SW 1271 (cell line): Measurements from ENCODE around the gene SMIM14.
"Not testable (repeated sequence)": the region's sequence is repeated elsewhere in the genome, so short reads cannot be mapped to it uniquely, and the experiment has no call there.

Source experiments
- DNase-seq, 2 experiments: peaks; one replicate each; lab custom pipeline; 2025; lab: John Stamatoyannopoulos, UW

The SMIM14 gene

DNA sequence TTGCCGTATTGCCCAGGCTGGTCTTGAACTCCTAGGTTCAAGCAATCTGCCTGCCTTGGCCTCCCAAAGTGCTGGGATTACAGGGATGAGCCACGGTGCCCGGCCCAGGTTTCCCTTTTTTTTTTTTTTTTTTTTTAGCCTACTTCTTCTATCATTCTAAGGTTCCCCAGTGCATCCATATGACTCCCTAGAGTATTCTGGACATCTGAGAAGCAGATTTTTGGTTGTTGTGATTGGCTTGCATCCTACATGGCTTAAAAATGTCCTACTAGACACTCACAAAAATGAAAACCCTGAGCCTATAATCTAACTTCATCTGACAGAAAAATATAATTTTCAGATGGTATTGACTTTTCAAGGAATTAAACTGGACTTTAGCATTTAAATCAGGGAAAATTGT lies 41.7 kb downstream of the SMIM14 start:
- DNase-seq = no peak

DNA sequence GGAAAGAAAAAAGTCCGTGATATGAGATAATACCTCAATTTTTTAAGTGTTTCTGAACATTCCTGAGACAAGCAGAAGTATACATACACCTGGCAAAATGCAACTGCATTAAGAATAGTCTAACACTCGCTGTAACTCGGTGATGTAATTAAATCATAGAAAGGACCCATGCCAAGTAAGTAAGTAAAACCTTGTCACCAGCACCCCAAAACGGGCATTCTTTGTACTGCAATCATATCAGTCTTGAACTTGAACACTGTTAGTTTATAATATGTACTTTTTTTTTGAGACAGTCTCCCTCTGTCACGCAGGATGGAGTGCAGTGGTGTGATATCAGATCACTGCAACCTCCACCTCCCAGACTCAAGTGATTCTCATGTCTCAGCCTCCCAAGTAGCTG lies 47.4 kb downstream of the SMIM14 start:
- no peak for DNase-seq

DNA sequence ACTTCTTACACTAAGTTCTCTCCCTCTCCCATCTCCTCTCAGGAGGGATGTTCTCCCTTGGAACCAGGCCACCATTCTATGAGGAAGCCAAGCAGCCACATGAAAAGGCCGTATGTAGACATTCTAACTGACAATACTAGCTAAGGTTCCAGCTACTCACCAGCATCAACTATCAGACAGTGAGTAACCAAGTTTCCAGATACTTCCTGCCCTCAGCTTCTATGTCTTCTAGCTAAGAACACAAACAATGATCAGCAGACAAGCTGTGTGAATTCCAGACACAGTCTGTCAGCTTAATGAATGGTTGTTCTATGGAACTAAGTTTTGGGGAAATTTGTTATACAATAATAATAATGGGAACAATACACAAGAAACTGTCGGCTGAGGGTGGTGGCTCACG lies 50.8 kb downstream of the SMIM14 start:
- no peak for DNase-seq

DNA sequence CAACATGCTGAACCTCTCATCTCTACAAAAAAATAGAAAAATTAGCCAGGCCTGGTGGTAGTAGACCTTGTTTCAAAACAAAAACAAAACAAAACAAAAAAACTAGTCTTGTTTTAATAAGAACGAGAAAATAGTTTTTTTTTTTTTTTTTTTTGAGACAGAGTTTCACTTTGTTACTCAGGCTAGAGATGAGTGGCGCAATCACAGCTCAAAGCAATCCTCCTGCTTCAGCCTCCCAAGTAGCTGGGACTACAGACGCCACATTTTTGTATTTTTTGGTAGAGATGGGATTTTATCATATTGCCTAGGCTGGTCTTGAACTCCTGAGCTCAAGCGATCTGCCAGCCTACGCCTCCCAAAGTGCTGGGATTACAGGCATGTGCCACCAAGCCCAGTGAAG lies 63.7 kb downstream of the SMIM14 start:
- DNase-seq = no peak

DNA sequence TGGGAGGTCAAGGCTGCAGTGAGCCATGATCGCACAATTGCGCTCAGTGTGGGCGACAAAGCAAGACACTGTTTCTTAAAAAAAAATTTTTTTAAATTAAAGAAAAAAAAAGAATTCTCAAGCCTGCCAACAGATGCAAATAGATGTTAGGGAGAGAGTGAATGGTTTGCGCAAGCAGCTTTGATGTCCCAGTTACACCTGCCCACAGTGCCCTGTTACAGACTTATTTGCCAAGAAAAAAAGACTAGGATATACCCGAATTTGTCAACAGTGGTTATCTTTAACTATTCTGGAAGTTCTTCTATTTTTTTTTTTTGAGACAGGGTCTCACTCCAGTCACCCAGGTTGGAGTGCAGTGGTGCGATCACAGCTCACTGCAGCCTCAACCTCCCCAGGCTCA lies 67.2 kb downstream of the SMIM14 start:
- DNase-seq = no peak

DNA sequence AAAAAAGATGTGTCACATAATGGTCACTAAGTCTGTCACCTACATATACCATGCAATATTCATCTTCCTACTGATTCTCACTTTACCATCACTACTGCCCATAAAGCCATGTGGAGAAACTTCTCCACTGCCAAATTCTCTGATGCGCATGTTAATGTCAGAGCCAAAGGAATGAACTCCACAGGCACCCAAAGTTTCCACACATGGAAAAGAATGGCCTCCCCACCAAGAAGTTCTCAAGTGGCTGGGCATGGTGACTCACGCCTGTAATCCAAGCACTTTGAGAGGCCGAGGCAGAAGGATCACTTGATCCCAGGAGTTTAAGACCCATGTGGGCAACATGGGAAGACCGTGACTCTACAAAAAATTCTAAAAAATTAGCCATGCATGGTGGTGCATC lies 67.6 kb downstream of the SMIM14 start:
- no peak for DNase-seq

DNA sequence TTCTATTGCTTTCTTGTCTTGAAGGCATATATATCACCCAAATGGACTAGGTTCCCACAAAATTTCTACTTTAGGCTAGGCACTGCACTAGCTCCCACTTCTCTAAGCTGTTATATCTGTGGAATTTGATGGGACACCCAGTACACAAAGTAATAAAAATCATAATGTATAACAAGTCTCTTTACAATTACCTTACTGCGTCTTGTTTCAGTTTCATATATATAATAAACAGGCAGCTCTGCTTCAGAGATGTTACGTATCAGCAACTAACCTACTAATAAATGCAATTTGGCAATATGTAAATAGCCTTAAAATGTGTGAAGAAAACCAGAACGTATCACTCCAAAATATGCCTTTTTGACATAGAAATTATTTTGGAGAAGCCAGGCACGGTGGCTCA lies 69.5 kb downstream of the SMIM14 start:
- no peak for DNase-seq

DNA sequence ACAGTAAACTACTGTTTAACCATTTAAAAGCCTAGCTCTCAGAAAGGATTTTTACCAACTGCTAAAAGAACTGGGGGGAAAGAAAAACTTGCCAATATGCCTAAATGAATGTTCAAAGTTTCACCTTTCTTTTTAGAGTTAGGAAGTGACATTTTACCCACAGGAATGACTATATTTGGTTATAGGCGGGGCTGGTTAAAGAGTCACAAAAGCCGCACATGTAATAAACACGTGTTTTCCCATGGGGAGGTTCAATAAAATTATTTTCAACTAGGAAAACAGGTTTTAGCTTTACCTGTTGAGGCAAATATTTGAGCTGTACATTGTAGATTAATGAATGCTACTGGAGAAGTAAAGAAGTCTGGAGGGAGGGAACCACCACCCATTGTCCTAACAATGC lies 69.9 kb downstream of the SMIM14 start:
- DNase-seq = no peak

DNA sequence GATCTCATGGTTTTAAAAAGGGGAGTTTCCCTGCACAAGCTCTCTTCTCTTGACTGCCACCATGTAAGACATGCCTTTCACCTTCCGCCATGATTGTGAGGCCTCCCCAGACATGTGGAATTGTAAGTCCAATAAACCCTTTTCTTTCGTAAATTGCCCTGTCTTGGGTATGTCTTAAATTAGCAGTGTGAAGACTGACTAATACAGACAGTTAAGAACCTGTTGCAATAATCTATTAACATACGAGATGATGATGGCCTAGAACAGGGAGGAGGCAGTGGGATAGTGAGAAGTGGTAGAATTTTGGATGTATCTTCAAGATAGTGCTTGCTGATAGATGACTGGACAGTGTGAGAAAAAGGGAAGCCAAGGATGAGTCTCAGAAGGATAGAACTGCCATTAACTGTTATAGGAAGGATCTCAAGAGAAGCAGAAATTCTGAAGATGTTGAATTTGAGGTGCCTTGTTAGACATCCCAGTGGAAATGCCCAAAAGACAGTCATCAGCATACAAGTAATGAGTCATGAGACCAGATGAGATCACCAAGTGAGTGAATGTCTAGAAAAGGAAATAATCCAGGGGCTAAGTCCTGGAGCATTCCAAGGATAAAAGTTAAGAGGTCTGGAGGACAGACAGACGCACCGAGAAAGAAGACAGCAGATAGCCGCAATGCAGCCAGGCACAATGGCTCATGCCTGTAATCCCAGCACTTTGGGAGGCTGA lies 72.6 kb downstream of the SMIM14 start:
- no peak for DNase-seq

DNA sequence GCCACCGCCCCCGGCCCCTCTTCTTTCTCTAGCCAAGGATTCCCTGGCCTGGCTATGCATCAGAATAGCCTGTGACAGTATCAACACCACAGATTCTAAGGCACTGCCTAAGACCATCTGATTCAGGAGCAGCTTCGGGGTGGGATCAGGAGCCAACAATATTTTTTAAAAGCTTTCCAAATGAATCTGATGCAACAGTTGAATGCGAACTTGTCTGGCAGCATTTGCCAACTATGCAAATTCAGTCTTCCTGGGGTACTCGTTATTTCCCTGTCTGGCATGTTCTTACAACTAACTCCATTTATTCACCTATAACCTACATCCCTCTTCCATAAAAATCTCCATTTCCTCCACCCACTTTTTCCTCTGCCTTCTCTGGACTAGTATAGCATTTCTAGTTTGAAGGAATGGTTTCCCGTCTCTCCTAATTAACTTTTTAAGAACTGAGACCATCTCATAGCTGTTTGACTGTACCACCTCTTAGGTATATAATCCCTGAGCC lies 75.3 kb downstream of the SMIM14 start:
- no peak for DNase-seq

DNA sequence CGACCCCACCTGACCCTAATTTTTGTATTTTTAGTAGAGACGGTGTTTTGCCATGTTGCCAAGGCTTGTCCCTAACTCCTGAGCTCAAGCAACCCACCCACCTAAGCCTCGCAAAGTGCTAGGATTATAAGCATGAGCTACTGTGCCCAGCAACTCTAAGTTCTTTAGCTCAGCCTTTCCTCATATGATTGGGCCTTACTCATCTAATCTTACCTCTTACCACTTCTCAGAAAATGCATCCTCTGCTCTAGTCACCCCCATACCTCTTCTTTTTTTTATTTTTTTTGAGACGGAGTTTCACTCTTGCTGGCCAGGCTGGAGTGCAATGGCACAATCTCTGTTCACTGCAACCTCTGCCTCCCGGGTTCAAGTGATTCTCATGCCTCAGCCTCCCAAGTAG lies 75.9 kb downstream of the SMIM14 start:
- DNase-seq = no peak

DNA sequence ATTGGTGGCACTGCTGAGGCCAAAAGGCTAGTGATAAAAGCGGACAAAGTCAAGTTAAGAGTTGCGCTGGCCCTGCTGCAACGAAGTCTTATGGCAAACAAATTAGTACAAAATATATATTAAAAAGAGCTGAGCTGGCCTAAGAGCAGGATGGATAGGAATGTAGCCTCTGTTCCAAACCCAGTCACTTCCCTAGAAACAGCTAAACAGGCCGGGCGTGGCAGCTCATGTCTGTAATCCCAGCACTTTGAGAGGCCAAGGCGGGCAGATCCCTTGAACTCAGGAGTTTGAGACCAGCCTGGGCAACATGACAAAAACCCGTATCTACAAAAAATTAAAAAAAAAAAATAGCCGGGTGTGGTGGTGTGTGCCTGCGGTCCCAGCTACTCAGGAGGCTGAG lies 79.0 kb downstream of the SMIM14 start:
- no peak for DNase-seq

DNA sequence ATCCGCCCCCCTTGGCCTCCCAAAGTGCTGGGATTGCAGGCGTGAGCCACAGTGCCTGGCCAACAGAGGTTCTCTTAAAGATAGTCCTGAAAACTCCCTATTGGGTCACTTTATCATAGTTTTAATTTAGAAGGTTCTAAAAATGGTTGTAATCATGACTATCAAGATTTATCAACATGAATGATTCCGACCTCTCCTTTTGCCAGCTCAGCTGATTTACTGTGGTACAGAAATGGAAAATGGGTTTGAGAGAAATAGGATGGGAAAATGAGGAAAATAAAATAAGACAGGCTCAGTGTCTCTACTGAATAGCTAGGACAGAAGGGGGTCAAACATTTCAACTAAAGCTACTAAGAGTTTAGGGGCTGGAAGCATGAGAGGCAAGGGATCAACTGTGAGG lies 83.2 kb downstream of the SMIM14 start:
- no peak for DNase-seq

DNA sequence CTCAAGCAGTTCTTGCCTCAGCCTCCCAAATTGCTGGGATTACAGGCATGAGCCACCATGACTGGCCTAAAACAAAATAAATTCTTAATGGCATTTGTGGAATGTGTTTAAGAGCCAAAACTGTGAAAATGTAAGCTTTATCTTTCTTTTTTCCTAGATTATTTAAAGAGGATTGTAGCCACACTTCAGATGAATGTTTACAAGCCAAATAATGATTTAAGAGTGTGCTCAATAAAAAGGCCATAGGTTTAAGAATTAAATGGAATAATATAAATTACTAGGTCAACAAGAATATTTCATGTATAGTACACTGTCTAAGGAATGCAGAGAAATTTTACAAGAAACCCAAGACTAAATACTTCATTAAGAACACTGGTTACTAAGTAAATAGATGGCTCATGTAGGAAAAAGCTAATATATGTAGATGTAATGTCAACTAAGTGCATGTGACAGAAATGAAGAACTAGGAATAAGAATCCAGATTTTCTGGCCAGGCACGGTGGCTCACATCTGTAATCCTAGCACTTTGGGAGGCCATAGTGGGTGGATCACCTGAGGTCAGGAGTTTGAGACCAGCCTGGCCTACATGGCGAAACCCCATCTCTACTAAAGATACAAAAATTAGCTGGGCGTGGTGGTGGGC lies 90.1 kb downstream of the SMIM14 start:
- DNase-seq = no peak

DNA sequence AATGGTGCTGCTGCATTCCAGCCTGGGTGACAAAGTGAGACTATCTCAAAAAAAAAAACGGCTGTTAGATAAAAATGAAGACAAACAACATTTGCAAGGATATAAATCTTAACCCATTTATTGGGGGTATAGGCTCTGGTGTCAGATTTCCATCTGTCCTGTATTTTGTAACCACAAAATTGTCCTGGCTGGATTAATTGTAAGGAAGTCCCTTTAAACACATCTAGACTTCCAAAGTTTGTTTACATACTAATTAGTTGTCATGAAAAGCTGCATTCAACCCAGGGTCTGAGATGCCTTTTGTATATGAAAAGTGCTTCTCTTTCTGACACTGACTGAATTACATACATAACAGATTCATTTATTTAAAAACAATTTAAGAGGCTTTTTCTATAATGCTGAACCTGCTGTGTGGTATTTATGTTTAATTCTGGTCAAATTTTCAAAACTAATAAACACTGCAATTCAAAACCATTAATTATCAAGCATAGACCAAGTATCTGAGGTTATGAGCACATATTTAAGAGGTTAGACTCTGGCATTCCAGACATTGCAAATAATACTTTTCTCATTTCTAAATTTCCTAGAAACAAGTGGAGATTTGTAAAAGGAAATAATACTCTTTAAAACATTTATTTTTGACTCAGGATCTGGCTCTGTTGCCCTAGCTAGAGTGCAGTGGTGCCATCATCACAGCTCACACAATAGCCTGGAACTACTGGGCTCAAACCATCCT lies 93.9 kb downstream of the SMIM14 start:
- DNase-seq = no peak

DNA sequence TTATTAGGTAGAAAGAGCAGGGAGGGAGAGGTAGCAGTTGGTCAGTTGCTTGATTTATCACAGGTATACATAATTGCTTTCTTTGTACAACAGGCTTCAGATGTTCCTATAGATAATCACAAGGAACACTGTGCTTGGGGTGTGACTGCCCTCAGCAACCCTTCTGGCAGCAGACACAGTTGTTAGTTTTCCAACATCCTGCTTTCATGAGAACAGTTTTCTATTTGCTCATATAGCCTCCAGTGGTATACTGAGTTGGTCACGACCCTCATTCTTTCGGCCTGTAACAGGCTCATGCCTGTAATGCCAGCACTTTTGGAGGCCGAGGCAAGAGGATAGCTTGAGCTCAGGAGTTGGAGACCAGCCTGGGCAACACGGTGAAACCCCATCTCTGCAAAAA lies 94.6 kb downstream of the SMIM14 start:
- DNase-seq = not testable (repeated sequence)

DNA sequence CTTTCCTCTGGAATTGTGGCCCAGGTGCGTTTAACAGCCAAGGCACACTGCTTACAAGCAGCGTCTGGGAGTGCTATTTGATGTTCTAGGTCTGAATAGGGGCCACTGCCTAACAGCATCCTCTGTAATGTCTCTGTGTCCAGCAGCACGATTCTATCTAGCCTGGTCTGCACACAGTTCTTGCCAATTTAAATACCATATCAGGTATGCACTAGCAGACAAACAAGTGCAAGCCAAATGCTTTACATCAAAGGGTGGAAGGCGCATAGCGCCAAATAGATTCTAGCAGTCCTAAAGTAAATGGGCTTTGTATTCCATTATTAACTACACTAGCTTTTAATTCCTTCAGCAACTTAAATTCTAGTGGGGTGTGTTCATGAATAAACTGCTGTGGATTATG lies 95.6 kb downstream of the SMIM14 start:
- no peak for DNase-seq

DNA sequence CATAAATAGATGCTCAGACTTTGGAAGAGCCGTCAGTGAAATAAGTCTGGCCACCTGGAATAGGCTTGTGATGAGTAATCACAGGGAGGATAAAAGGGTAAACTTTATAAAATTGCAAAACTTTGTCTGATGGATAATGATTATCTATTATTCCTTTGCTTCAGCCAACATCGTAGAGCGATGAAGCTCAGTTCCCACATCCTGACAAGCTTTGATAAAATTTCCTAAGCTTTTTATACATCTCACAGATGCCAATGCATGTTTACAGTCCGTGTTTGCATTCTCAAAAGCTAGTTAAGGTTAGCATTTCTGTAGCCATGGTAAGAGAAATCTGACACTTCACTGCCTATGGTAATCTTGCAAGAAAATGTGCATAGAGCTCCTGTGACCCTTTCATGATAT lies 96.1 kb downstream of the SMIM14 start:
- DNase-seq = no peak

DNA sequence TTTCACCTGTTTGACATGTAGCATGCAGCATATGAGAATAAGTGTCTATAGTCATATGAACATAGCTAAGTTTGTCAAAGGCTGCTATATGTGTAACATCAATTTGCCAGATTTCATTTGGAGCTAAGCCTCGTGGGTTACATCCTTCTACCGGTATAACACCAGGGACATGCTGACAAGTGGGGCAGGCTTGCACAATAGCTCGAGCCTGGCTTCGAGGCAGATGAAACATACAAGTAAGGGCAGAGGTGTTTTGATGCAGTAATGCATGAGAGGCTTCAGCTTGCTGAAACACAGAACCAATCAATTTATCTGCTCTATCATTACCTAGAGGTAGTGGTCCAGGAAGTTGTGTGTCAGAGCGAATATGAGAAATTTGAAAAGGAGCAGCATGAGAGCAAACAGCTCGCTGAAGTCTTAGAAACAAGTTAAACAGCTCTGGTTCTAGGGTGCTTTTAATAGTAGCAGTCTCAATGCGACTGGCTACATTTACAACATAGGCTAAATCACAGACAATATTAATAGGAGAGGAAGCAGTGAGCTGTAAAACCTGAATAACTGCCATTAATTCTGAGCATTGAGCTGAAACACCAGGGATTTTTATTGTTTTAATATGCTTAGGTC lies 96.6 kb downstream of the SMIM14 start:
- DNase-seq = no peak

DNA sequence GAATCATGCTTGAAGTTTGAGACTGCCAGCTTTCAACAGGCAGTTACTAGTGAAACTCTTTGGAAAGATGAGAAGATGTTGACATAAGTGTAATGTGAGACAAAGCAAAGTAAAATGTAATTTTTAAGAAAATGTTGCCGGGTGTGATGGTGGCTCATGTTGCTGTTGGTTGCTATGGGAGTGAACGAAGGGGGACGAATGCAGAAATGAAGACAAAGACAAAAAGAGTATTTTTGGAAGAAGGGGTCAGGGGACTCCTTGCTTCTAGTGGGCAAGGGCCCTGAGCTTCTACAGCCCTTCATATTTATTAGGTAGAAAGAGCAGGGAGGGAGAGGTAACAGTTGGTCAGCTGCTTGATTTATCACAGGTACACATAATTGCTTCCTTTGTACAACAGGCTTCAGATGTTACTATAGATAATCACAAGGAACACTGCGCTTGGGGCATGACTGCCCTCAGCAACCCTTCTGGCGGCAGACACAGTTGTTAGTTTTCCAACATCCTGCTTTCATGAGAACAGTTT lies 99.5 kb downstream of the SMIM14 start:
- DNase-seq = no peak

DNA sequence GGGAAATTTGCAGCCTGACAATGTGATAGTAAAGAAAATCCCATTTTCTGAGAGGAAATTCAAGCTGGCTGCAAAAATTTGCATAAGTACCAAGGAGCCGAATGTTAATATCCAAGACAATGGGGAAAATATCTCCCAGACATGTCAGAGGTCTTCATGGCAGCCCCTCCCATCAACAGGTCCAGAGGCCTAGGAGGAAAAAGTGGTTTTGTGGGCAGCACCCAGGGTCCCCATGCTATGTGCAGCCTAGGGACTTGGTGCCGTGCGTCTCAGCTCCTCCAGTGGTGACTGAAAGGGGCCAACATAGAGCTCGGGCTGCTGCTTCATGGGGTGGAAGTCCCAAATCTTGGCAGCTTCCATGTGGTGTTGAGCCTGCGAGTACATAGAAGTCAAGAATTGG lies 105.1 kb downstream of the SMIM14 start:
- no peak for DNase-seq

DNA sequence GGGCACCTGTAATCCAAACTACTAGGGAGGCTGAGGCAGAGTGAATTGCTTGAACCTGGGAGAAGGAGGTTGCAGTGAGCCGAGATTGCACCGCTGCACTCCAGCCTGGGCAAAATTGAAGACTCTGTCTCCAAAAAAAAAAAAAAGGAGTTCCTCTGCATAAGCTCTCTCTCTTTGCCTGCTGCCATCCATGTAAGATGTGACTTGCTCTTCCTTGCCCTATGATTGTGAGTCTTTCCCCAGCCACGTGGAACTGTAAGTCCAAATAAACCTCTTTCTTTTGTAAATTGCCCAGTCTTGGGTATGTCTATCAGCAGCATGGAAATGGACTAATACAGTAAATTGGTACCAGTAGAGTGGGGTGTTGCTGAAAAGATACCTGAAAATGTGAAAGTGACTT lies 106.4 kb downstream of the SMIM14 start:
- not testable (repeated sequence) for DNase-seq
